Activated CD4-positive, alpha-beta T cell treated with anti-CD3 and anti-CD28 coated beads, Interleukin-2, amount 50 U/mL, for 4 hours (primary cell): ENCODE measurements around the gene MED12L.

Experiments used
- DNase-seq, 2 experiments: peaks; one replicate each; pipeline ENCODE4 v3.0.0-alpha.2; 2020

Gene MED12L

GRCh38 chr3:151431940-151432339 lies 346.5 kb downstream of the MED12L start:
- DNase-seq, result no peak

- no peak for DNase-seq
These were observed 347.3 kb downstream of the MED12L start for GRCh38 chr3:151432616-151433372.

GRCh38 chr3:151434151-151434890 lies 348.9 kb downstream of the MED12L start:
- DNase-seq, result no peak

- no peak for DNase-seq
These were observed 351.4 kb downstream of the MED12L start for GRCh38 chr3:151436675-151437446.

GRCh38 chr3:151437906-151438305 lies 352.4 kb downstream of the MED12L start:
- DNase-seq, result no peak

GRCh38 chr3:151439652-151440125 lies 354.2 kb downstream of the MED12L start:
- DNase-seq, result no peak

- DNase-seq, result no peak
These were observed 355.5 kb downstream of the MED12L start for GRCh38 chr3:151440940-151441339.

GRCh38 chr3:151443583-151443982 lies 358.1 kb downstream of the MED12L start:
- DNase-seq, result no peak

GRCh38 chr3:151445273-151446001 lies 360.0 kb downstream of the MED12L start:
- DNase-seq, result no peak

- DNase-seq, result no peak
These were observed 360.5 kb downstream of the MED12L start for GRCh38 chr3:151446002-151446340.

- no peak for DNase-seq
These were observed 366.9 kb downstream of the MED12L start for GRCh38 chr3:151452368-151452767.

- DNase-seq, result no peak
These were observed 367.4 kb downstream of the MED12L start for GRCh38 chr3:151452841-151453240.

- DNase-seq, result no peak
These were observed 370.6 kb downstream of the MED12L start for GRCh38 chr3:151456065-151456464.

- DNase-seq, result no peak
These were observed 373.9 kb downstream of the MED12L start for GRCh38 chr3:151459358-151459757.

- no peak for DNase-seq
These were observed 374.8 kb downstream of the MED12L start for GRCh38 chr3:151460228-151460627.

GRCh38 chr3:151460774-151461450 lies 375.4 kb downstream of the MED12L start, which contains the start of gene IGSF10:
Gene IGSF10, minus strand, starts transcription at chr3:151461061. Its CDS starts 2,352 bp downstream, at chr3:151458709.
- no peak for DNase-seq

GRCh38 chr3:151462278-151462780 lies 376.9 kb downstream of the MED12L start:
- DNase-seq, result no peak

- DNase-seq, result no peak
These were observed 377.5 kb downstream of the MED12L start for GRCh38 chr3:151462991-151463390.

GRCh38 chr3:151467069-151467468 lies 381.6 kb downstream of the MED12L start:
- DNase-seq, result no peak

- DNase-seq, result peak; percentile 17
These were observed 382.9 kb downstream of the MED12L start for GRCh38 chr3:151468284-151468917.

- no peak for DNase-seq
These were observed 391.0 kb downstream of the MED12L start for GRCh38 chr3:151476344-151477018.
